GM13977 (cell line): Measurements from ENCODE around the gene ZNF618.

Experiments used
- DNase-seq: peaks from one replicate; pipeline ENCODE4 v3.0.0; 2012; ENCODE audit warnings: low spot score
- CTCF ChIP-seq: IDR thresholded peaks from 2 replicates; pipeline ENCODE4 v1.5.1; 2012; ENCODE audit warnings: mild to moderate bottlenecking, control low read depth; ENCODE audit not compliant: insufficient read depth; ENCODE audit errors: extremely low read depth, missing control alignments
- in situ Hi-C: fragments of 300-500 bp; cut with MboI; formaldehyde crosslinking; loops from one replicate; pipeline ENCODE4 v1.12.0; 2022; ENCODE audit warnings: low sequenced_read_pairs, low pct_unique_long_range_greater_than_20kb, mixed read lengths, inconsistent platforms; ENCODE audit not compliant: unreplicated experiment

The ZNF618 gene, protein sequence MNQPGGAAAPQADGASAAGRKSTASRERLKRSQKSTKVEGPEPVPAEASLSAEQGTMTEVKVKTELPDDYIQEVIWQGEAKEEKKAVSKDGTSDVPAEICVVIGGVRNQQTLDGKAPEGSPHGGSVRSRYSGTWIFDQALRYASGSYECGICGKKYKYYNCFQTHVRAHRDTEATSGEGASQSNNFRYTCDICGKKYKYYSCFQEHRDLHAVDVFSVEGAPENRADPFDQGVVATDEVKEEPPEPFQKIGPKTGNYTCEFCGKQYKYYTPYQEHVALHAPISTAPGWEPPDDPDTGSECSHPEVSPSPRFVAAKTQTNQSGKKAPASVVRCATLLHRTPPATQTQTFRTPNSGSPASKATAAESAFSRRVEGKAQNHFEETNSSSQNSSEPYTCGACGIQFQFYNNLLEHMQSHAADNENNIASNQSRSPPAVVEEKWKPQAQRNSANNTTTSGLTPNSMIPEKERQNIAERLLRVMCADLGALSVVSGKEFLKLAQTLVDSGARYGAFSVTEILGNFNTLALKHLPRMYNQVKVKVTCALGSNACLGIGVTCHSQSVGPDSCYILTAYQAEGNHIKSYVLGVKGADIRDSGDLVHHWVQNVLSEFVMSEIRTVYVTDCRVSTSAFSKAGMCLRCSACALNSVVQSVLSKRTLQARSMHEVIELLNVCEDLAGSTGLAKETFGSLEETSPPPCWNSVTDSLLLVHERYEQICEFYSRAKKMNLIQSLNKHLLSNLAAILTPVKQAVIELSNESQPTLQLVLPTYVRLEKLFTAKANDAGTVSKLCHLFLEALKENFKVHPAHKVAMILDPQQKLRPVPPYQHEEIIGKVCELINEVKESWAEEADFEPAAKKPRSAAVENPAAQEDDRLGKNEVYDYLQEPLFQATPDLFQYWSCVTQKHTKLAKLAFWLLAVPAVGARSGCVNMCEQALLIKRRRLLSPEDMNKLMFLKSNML

GRCh38 chr9:113876151-113876992 lies at the start of gene ZNF618:
Gene ZNF618 (plus strand): TSS chr9:113876309. CDS start chr9:113876381, 72 bp downstream.
- DNase-seq = peak; percentile 74
- peak; percentile 8 for TF ChIP-seq CTCF
- in situ Hi-C loops = no loop called here

GRCh38 chr9:113828221-113828620 lies 47.9 kb upstream of the ZNF618 start:
- no peak for DNase-seq
- no peak for TF ChIP-seq CTCF
- in situ Hi-C loops = no loop called here

GRCh38 chr9:113837334-113837733 lies 38.8 kb upstream of the ZNF618 start:
- TF ChIP-seq CTCF = no peak
- in situ Hi-C loops = no loop called here
- no peak for DNase-seq

DNA sequence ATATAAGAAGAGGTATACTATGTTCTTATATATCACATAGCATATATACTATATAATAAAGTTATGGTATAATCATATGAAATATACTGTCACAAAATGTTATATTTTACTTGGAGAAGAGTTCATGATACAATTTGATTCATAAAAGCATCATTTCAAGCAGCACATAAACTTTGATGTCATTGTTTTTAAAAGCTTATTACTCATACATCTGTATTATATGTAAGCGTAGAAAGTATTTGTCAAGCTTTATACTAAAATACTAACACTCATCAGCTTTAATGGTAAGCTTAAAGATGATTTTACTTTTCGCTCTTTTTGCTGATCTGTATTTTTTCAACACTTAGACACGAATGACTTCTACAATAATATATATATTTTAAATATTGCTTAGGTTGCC lies 34.0 kb upstream of the ZNF618 start:
- DNase-seq = no peak
- in situ Hi-C loops = no loop called here
- no peak for TF ChIP-seq CTCF

- no peak for DNase-seq
- no peak for TF ChIP-seq CTCF
- in situ Hi-C loops = no loop called here
Measured at GRCh38 chr9:113844466-113844865, 31.6 kb upstream of the ZNF618 start.

- TF ChIP-seq CTCF = no peak
- in situ Hi-C loops = no loop called here
- DNase-seq = no peak
Measured at GRCh38 chr9:113851359-113851758, 24.8 kb upstream of the ZNF618 start.
